ENCODE results near the gene USP49.

DNA sequence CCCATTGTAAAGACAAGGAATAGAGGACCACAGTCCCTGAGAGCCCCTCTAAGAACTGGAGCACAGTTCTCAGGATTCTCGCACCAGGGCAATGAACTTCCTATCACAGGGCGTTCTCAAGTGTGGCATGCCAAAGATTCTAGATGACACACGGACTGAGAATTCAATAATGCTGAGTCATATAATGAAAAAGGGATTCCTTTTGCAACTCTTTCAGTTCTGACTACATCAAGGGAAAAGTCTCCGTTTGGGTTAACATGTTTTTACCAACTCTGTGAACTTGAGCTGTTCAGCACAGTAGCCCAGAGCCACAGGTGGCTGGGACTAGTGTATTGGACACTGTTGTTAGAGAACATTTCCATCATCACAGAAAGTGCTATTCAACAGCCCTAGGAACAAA, 22.4 kb upstream of the USP49 start:
- TF ChIP-seq, protein P1, sequence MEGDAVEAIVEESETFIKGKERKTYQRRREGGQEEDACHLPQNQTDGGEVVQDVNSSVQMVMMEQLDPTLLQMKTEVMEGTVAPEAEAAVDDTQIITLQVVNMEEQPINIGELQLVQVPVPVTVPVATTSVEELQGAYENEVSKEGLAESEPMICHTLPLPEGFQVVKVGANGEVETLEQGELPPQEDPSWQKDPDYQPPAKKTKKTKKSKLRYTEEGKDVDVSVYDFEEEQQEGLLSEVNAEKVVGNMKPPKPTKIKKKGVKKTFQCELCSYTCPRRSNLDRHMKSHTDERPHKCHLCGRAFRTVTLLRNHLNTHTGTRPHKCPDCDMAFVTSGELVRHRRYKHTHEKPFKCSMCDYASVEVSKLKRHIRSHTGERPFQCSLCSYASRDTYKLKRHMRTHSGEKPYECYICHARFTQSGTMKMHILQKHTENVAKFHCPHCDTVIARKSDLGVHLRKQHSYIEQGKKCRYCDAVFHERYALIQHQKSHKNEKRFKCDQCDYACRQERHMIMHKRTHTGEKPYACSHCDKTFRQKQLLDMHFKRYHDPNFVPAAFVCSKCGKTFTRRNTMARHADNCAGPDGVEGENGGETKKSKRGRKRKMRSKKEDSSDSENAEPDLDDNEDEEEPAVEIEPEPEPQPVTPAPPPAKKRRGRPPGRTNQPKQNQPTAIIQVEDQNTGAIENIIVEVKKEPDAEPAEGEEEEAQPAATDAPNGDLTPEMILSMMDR (IDR thresholded peaks at IDR 0.05): no peak
- TF ChIP-seq POLR2A (IDR thresholded peaks at IDR 0.05): no peak
- no peak for TF ChIP-seq EP300 (IDR thresholded peaks at IDR 0.05)

Measured in stomach (tissue), 4 donors.